NT2/D1 (cell line): ENCODE measurements around the gene PGA5.

Experiments used
- DNase-seq: peaks from one replicate; pipeline ENCODE4 v3.0.0-alpha.2; 2011; ENCODE audit warnings: low read depth, low spot score
- H3K27me3 ChIP-seq: 2 replicates; pipeline ENCODE4 v1.6.0; 2011; ENCODE audit warnings: mild to moderate bottlenecking; ENCODE audit not compliant: insufficient read length, insufficient read depth
- H3K36me3 ChIP-seq: 2 replicates; pipeline ENCODE4 v1.6.1; 2011; ENCODE audit warnings: mild to moderate bottlenecking, low read length, mixed read lengths; ENCODE audit not compliant: insufficient read depth, insufficient read length
- H3K4me1 ChIP-seq: 2 replicates; pipeline ENCODE4 v1.5.1; 2011; ENCODE audit not compliant: insufficient read depth, insufficient read length
- H3K4me3 ChIP-seq: 2 replicates; pipeline ENCODE4 v1.5.1; 2011; ENCODE audit warnings: low read depth; ENCODE audit not compliant: insufficient read length
- H3K9ac ChIP-seq: 2 replicates; pipeline ENCODE4 v1.6.0; 2011; ENCODE audit warnings: low read depth; ENCODE audit not compliant: insufficient read length
- H3K9me3 ChIP-seq: 2 replicates; pipeline ENCODE4 v1.5.1; 2011; ENCODE audit warnings: mild to moderate bottlenecking, low read length; ENCODE audit not compliant: insufficient read depth
- SUZ12 ChIP-seq: IDR thresholded peaks from 2 replicates; pipeline ENCODE4 v1.6.1; 2011; ENCODE audit not compliant: insufficient read length, insufficient read depth; ENCODE audit errors: extremely low read depth
- YY1 ChIP-seq: IDR thresholded peaks from 2 replicates; pipeline ENCODE4 v1.6.1; 2011; ENCODE audit not compliant: insufficient read length, insufficient read depth
- ZNF274 ChIP-seq: IDR thresholded peaks from 2 replicates; pipeline ENCODE4 v1.6.1; 2011; ENCODE audit warnings: mild to moderate bottlenecking, low read depth, low read length

PGA5 gene

GRCh38 chr11:61279934-61280659 is 39.1 kb downstream of the PGA5 start:
- H3K4me3 ChIP-seq: no peak overlapping the region
- H3K9me3 ChIP-seq: no peaks in the 10 kb centered on the region
- H3K36me3 ChIP-seq: peaks cover 50% of the 10 kb centered on the region
- TF ChIP-seq SUZ12 (no peak), ZNF274 (no peak), YY1 (no peak)
- H3K4me1 ChIP-seq: peaks cover 27% of the 10 kb centered on the region
- H3K27me3 ChIP-seq: peaks cover 13% of the 10 kb centered on the region
- DNase-seq: no peak
- peak overlapping the region; percentile 59 for H3K9ac ChIP-seq

GRCh38 chr11:61280883-61281580 is 40.1 kb downstream of the PGA5 start:
- H3K9me3 ChIP-seq: no peaks in the 10 kb centered on the region
- peaks cover 13% of the 10 kb centered on the region for H3K27me3 ChIP-seq
- H3K4me1 ChIP-seq: peaks cover 27% of the 10 kb centered on the region
- H3K9ac ChIP-seq: peak overlapping the region; percentile 59
- H3K4me3 ChIP-seq: no peak overlapping the region
- no peak for DNase-seq
- TF ChIP-seq ZNF274 (no peak), YY1 (no peak), SUZ12 (no peak)
- peaks cover 52% of the 10 kb centered on the region for H3K36me3 ChIP-seq

GRCh38 chr11:61281581-61282250 is 40.7 kb downstream of the PGA5 start:
- H3K36me3 ChIP-seq: peaks cover 56% of the 10 kb centered on the region
- H3K4me1 ChIP-seq: peaks cover 27% of the 10 kb centered on the region
- peak overlapping the region; percentile 61 for H3K9ac ChIP-seq
- no peaks in the 10 kb centered on the region for H3K9me3 ChIP-seq
- H3K4me3 ChIP-seq: no peak overlapping the region
- DNase-seq: peak; percentile 50
- TF ChIP-seq ZNF274 (no peak), YY1 (no peak), SUZ12 (no peak)
- peaks cover 13% of the 10 kb centered on the region for H3K27me3 ChIP-seq

- Histone ChIP-seq H3K9me3 (no peaks in the 10 kb centered on the region), H3K9ac (no peak overlapping the region), H3K4me1 (peaks cover 17% of the 10 kb centered on the region), H3K27me3 (peaks cover 13% of the 10 kb centered on the region), H3K4me3 (no peak overlapping the region), H3K36me3 (peaks cover 68% of the 10 kb centered on the region)
- TF ChIP-seq YY1 (no peak), ZNF274 (no peak), SUZ12 (no peak)
- no peak for DNase-seq
Observed at GRCh38 chr11:61283613-61284012, 42.6 kb downstream of the PGA5 start.

- peaks cover 7% of the 10 kb centered on the region for H3K27me3 ChIP-seq
- peaks cover 59% of the 10 kb centered on the region for H3K36me3 ChIP-seq
- peaks cover 5% of the 10 kb centered on the region for H3K4me1 ChIP-seq
- no peak overlapping the region for H3K9ac ChIP-seq
- DNase-seq: no peak
- TF ChIP-seq SUZ12: no peak
- no peak for TF ChIP-seq YY1
- TF ChIP-seq ZNF274: no peak
- H3K4me3 ChIP-seq: no peak overlapping the region
- no peaks in the 10 kb centered on the region for H3K9me3 ChIP-seq
Observed at GRCh38 chr11:61287338-61287977, 46.5 kb downstream of the PGA5 start.

- no peak for DNase-seq
- Histone ChIP-seq H3K9ac (no peak overlapping the region), H3K9me3 (no peaks in the 10 kb centered on the region), H3K27me3 (peaks cover 13% of the 10 kb centered on the region), H3K36me3 (peaks cover 25% of the 10 kb centered on the region), H3K4me1 (peaks cover 8% of the 10 kb centered on the region), H3K4me3 (no peak overlapping the region)
- no peak for TF ChIP-seq SUZ12
- TF ChIP-seq YY1: no peak
- no peak for TF ChIP-seq ZNF274
Observed at GRCh38 chr11:61290905-61291690, 50.1 kb downstream of the PGA5 start.
